Hepatic stellate cell (primary cell): ENCODE measurements around the gene MUC16.

Experiments used
- DNase-seq: peaks from one replicate; pipeline ENCODE4 v3.0.0; 2011; ENCODE audit warnings: low spot score

The MUC16 gene

GRCh38 chr19:9008667-9009066 is 1.5 kb downstream of the MUC16 start:
- DNase-seq: no peak

DNA sequence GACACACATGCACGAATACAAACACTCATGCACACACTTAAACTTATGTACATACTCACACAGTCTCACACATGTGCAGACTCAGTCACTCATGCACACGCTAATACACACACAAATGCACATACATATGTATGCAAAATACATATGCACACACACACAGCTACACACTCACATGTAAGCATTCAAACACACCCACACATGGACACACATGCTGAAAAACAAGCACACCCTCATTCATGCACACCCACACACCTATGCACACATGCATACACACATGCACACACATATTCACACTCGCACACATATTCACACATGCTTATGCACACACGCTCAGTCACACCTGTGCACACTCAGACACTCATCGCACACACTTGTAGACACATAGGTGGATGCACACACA is 9.3 kb downstream of the MUC16 start:
- no peak for DNase-seq

GRCh38 chr19:8988204-8988603 is 22.0 kb downstream of the MUC16 start:
- no peak for DNase-seq

GRCh38 chr19:8986296-8986695 is 23.9 kb downstream of the MUC16 start:
- no peak for DNase-seq

- DNase-seq: no peak
Measured at GRCh38 chr19:8973501-8974091, 36.6 kb downstream of the MUC16 start.

DNA sequence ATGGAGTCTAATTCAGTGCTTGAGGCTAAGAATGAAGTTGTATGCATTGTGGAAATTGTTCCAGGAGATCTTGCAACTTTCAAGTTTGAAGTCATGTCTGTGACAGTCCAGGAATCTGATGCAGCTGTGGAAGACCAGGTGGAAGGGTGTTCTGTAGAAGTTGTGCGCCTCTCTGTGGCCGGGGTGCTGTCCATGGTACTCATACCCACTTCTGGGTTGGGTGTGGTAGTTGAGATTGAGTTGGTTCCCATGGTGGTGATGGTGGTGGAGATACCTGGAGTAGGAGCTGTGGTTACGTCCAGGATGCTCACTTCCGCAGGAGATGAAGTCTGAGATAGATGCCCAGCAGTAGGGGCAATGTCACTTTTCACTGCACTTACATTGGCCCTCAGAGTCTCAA is 44.3 kb downstream of the MUC16 start:
- no peak for DNase-seq
